Glutamatergic neuron (in vitro differentiated cells): ENCODE results near the gene LMAN1L. TPM values are rescaled to one million over a fixed set of nuclear protein-coding genes. Genes with fewer than 3 reads are reported as not detected.

ENCODE experiments used
- DNase-seq: peaks from one replicate; pipeline ENCODE4 v3.0.0; 2022
- H3K27ac Mint-ChIP-seq: one replicate; pipeline ENCODE4 v1.8.0; 2020; ENCODE audit warnings: mild to moderate bottlenecking, mixed read lengths, inconsistent platforms; ENCODE audit not compliant: unreplicated experiment
- H3K27me3 Mint-ChIP-seq: one replicate; pipeline ENCODE4 v1.8.0; 2020; ENCODE audit warnings: mild to moderate bottlenecking, moderate library complexity, mixed read lengths, inconsistent platforms; ENCODE audit not compliant: unreplicated experiment
- H3K36me3 Mint-ChIP-seq: one replicate; pipeline ENCODE4 v1.8.0; 2020; ENCODE audit warnings: mild to moderate bottlenecking, mixed read lengths, inconsistent platforms; ENCODE audit not compliant: unreplicated experiment
- H3K4me1 Mint-ChIP-seq: one replicate; pipeline ENCODE4 v1.8.0; 2020; ENCODE audit warnings: mild to moderate bottlenecking, low read depth, mixed read lengths, inconsistent platforms; ENCODE audit not compliant: unreplicated experiment
- H3K4me3 Mint-ChIP-seq: one replicate; pipeline ENCODE4 v1.8.0; 2020; ENCODE audit warnings: mild to moderate bottlenecking, mixed read lengths, inconsistent platforms; ENCODE audit not compliant: unreplicated experiment
- H3K9me3 Mint-ChIP-seq: one replicate; pipeline ENCODE4 v1.8.0; 2020; ENCODE audit warnings: mild to moderate bottlenecking, moderate library complexity, mixed read lengths, inconsistent platforms; ENCODE audit not compliant: unreplicated experiment
- total RNA-seq: library from RNA; stranded (reverse); fragmentation: NEBNext Ultra II Directional; extraction: Animal tissue kit (Norgen Biotek cat#: 25700); gene quantifications from one replicate; pipeline ENCODE4 v1.2.1, GENCODE V29; 2021; ENCODE audit not compliant: unreplicated experiment
- TF ChIP-seq, protein P1 (sequence below): fragments of 200-600 bp; sonication (generic); IDR thresholded peaks from one replicate; pipeline ENCODE4 v1.5.0; 2021; ENCODE audit not compliant: partially characterized antibody, unreplicated experiment

LMAN1L gene
- total RNA-seq, 1 donor from 2014 or later: not detected

DNA sequence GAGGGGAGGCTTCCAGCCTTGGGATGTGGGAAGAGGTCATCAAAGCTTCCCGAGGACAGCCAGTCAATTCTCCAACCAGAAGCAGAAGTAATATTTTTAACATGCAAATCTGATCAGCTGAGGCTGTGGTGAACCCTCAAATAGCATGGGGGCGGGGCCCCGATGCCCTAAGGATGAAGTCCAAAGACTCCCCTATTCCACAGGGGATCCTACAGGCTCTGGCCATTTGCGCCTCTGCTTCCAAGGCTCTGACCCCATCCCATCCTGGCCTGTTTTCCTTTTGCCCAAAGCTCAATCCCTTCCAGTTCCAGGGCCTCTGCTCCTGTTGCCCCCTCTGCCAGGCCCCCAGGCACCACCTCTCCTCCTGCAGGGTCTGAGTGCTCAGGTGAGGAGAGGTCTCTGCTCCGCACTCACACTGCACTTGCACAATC lies 37.5 kb upstream of the LMAN1L start:
- peaks cover 18% of the 10 kb centered on the region for H3K4me1 Mint-ChIP-seq
- H3K36me3 Mint-ChIP-seq: no peaks in the 10 kb centered on the region
- H3K9me3 Mint-ChIP-seq: peaks cover 1% of the 10 kb centered on the region
- H3K4me3 Mint-ChIP-seq: no peak overlapping the region
- no peak overlapping the region for H3K27ac Mint-ChIP-seq
- TF ChIP-seq, protein P1, sequence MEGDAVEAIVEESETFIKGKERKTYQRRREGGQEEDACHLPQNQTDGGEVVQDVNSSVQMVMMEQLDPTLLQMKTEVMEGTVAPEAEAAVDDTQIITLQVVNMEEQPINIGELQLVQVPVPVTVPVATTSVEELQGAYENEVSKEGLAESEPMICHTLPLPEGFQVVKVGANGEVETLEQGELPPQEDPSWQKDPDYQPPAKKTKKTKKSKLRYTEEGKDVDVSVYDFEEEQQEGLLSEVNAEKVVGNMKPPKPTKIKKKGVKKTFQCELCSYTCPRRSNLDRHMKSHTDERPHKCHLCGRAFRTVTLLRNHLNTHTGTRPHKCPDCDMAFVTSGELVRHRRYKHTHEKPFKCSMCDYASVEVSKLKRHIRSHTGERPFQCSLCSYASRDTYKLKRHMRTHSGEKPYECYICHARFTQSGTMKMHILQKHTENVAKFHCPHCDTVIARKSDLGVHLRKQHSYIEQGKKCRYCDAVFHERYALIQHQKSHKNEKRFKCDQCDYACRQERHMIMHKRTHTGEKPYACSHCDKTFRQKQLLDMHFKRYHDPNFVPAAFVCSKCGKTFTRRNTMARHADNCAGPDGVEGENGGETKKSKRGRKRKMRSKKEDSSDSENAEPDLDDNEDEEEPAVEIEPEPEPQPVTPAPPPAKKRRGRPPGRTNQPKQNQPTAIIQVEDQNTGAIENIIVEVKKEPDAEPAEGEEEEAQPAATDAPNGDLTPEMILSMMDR: no peak
- no peak for DNase-seq
- peaks cover 9% of the 10 kb centered on the region for H3K27me3 Mint-ChIP-seq

DNA sequence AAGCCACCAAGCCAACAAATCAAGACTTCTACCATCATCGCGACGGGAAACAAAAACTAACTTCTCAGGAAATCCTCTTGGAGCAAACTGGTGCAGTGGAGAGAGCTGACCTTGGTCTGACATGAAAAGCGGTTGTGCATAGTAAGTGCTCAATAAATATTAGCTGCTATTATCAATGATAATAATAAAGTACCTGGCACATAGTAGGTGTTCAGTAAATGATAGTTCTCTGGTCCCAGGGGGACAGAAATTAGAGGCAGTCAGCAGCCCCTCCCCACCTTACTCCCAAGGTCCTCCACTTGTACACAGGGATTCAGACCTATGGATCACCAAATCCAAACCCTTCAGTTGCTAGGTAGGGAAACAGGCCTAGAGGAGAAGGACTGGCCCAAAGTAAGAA lies 36.7 kb upstream of the LMAN1L start:
- TF ChIP-seq, protein P1: no peak
- Mint-ChIP-seq H3K27ac (no peak overlapping the region), H3K4me3 (no peak overlapping the region)

DNA sequence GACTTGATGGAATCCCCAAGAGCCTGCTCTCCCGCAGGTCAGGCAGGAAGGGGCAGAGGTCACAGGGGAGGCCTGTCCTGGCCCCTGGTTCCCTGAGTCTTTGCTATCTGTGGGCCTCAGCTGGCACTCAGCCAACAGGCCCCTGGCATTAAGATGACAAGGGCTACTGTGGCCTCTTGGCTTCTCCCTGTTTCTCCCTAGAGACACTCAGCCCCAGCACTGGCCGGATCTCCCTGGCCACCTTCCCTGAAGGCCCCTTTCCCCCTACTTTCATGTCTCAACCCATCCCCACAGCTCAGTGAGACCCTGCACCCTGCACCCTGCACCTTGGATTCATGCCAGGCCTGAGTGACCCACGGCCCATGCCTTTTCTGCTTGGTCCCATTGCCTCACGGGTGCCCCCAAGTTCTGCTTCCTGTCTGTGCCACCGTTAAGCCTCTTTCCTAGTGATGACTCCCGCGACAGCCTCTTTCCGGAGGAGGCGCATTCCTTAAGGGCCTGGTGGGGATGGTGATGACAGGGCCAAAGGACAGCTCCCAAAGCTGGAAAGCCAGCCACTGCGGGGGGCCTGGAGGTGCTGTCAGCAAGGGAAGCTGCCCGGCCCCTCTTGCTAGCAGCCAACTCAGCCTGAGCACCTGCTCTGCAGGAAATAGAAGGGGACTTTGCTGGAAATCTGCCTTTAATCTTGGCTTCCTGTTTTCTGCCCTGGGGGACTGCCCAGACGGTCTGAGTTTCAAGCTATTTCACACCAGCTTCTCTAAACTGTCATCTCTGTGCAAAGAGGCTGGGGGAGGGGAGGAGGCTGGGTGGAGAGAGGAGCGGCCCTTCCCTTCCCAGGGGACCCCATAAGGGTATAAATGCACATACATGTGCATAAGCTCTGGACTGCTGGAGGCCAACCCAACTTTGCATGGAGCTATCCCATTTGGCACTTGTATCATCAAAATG lies 35.5 kb upstream of the LMAN1L start:
- H3K27ac Mint-ChIP-seq: no peak overlapping the region
- H3K9me3 Mint-ChIP-seq: peaks cover 1% of the 10 kb centered on the region
- peak overlapping the region; percentile 47 for H3K4me3 Mint-ChIP-seq
- peaks cover 20% of the 10 kb centered on the region for H3K4me1 Mint-ChIP-seq
- peaks cover 11% of the 10 kb centered on the region for H3K27me3 Mint-ChIP-seq
- TF ChIP-seq, protein P1: no peak
- DNase-seq: no peak
- H3K36me3 Mint-ChIP-seq: no peaks in the 10 kb centered on the region

More for the DNA sequence above, 36.7 kb upstream of the LMAN1L start:
- no peak for DNase-seq
- peaks cover 18% of the 10 kb centered on the region for H3K4me1 Mint-ChIP-seq
- H3K36me3 Mint-ChIP-seq: no peaks in the 10 kb centered on the region
- peaks cover 1% of the 10 kb centered on the region for H3K9me3 Mint-ChIP-seq
- H3K27me3 Mint-ChIP-seq: peaks cover 9% of the 10 kb centered on the region

DNA sequence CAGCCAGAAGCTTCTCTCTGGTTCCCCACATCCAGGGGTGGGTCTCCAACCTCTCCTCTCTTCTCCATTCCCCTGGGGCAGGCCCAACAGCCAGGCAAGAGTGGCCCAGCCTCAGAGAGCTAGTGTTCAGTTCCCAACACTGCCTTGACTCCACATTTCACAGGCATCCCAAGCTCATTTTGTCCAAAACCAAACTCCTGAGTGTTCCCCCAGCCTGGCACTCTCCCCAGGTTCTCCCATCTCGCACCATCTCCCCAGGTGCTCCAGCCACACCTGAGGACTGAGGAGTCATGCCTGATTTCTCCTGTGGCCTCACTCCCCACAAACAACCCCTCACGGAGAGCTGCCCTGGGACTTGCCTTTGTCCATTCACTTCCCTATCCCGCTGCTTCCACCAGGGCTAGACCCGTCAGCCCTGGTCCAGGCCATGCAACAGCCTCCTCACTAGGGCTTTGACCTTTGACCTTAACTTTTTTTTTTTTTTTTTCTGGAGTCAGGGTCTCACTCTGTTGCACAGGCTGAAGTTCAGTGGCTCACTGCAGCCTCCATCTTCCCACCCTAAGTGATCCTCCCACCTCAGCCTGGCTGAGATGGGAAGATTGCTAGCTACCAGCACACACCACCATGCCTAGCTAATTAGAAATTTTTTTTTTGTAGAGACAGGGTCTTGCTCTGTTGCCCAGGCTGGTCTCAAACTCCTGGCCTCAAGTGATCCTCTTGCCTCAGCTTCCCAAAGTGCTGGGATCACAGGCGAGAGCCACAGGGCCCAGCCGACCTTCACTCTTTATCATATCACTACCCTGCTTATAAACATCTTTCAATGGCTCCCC lies 34.7 kb upstream of the LMAN1L start:
- TF ChIP-seq, protein P1: no peak
- Mint-ChIP-seq H3K4me3 (peak overlapping the region; percentile 41), H3K27ac (peak overlapping the region; percentile 60), H3K4me1 (peaks cover 20% of the 10 kb centered on the region), H3K27me3 (peaks cover 10% of the 10 kb centered on the region), H3K36me3 (no peaks in the 10 kb centered on the region), H3K9me3 (peaks cover 1% of the 10 kb centered on the region)
- DNase-seq: no peak
